ENCODE results near the gene EHBP1L1. TPM values are rescaled to one million over a fixed set of nuclear protein-coding genes. Genes with fewer than 3 reads are reported as not detected.

Gene EHBP1L1
- total RNA-seq, 2 experiments from 2014 or later, result 59.7 to 71.6 TPM

GRCh38 chr11:65584723-65585171 is 8.9 kb downstream of the EHBP1L1 start:
- Histone ChIP-seq H2AFZ (ENCODE audit: low read length) (no peak overlapping the region), H3K9me3 (ENCODE audit: low read length) (no peaks in the 10 kb centered on the region), H3K4me1 (ENCODE audit: insufficient read depth, low read length, poor library complexity, severe bottlenecking) (peaks cover 33% of the 10 kb centered on the region), H3K27ac (ENCODE audit: low read depth, low read length, poor library complexity, severe bottlenecking) (no peak overlapping the region), H3K36me3 (ENCODE audit: insufficient read depth, low read length) (peaks cover 35% of the 10 kb centered on the region), H3K4me2 (ENCODE audit: low read length) (no peak overlapping the region), H3K79me2 (ENCODE audit: insufficient read depth, low read depth, low read length) (no peaks in the 10 kb centered on the region), H4K20me1 (ENCODE audit: insufficient read depth, low read length) (no peaks in the 10 kb centered on the region), H3K4me3 (ENCODE audit: low read depth, low read length, poor library complexity, severe bottlenecking) (no peak overlapping the region), H3K9me2 (ENCODE audit: insufficient read depth, low read length) (no peaks in the 10 kb centered on the region)
- intact Hi-C loops (cut with micrococcal nuclease; ENCODE audit: unreplicated experiment), result no loop called here
- no TSS peak for BruUV-seq (replicated peaks)
- TF ChIP-seq CTCF (conservative IDR thresholded peaks at IDR 0.05; ENCODE audit: low read length), result no peak
- no peak for TF ChIP-seq EZH2phosphoT487 (IDR thresholded peaks at IDR 0.05; ENCODE audit: borderline replicate concordance, low read depth, low read length)
- ChIA-PET CTCF (ENCODE audit: unreplicated experiment) (no interaction called here), POLR2A (no interaction called here)
- no peak for DNase-seq (ENCODE audit: low spot score)

GRCh38 chr11:65585396-65586246 is 9.8 kb downstream of the EHBP1L1 start:
- Histone ChIP-seq H4K20me1 (ENCODE audit: insufficient read depth, low read length) (no peaks in the 10 kb centered on the region), H3K79me2 (ENCODE audit: insufficient read depth, low read depth, low read length) (no peaks in the 10 kb centered on the region), H3K4me3 (ENCODE audit: low read depth, low read length, poor library complexity, severe bottlenecking) (no peak overlapping the region), H3K4me2 (ENCODE audit: low read length) (no peak overlapping the region), H2AFZ (ENCODE audit: low read length) (no peak overlapping the region), H3K27ac (ENCODE audit: low read depth, low read length, poor library complexity, severe bottlenecking) (no peak overlapping the region), H3K9me2 (ENCODE audit: insufficient read depth, low read length) (no peaks in the 10 kb centered on the region), H3K9me3 (ENCODE audit: low read length) (no peaks in the 10 kb centered on the region), H3K4me1 (ENCODE audit: insufficient read depth, low read length, poor library complexity, severe bottlenecking) (peaks cover 36% of the 10 kb centered on the region), H3K36me3 (ENCODE audit: insufficient read depth, low read length) (peaks cover 32% of the 10 kb centered on the region)
- no peak for DNase-seq (ENCODE audit: low spot score)
- intact Hi-C loops (cut with micrococcal nuclease; ENCODE audit: unreplicated experiment), result no loop called here
- TF ChIP-seq EZH2phosphoT487 (IDR thresholded peaks at IDR 0.05; ENCODE audit: borderline replicate concordance, low read depth, low read length) (no peak), CTCF (conservative IDR thresholded peaks at IDR 0.05; ENCODE audit: low read length) (no peak)
- BruUV-seq (replicated peaks), result no TSS peak
- ChIA-PET CTCF (ENCODE audit: unreplicated experiment) (no interaction called here), POLR2A (no interaction called here)

- H2AFZ ChIP-seq (ENCODE audit: low read length), result no peak overlapping the region
- intact Hi-C loops (cut with micrococcal nuclease; ENCODE audit: unreplicated experiment), result no loop called here
- CTCF ChIA-PET (ENCODE audit: unreplicated experiment), result no interaction called here
- H3K4me1 ChIP-seq (ENCODE audit: insufficient read depth, low read length, poor library complexity, severe bottlenecking), result peaks cover 36% of the 10 kb centered on the region
- no peaks in the 10 kb centered on the region for H4K20me1 ChIP-seq (ENCODE audit: insufficient read depth, low read length)
- no peaks in the 10 kb centered on the region for H3K9me2 ChIP-seq (ENCODE audit: insufficient read depth, low read length)
- BruUV-seq (replicated peaks), result no TSS peak
- H3K27ac ChIP-seq (ENCODE audit: low read depth, low read length, poor library complexity, severe bottlenecking), result no peak overlapping the region
- TF ChIP-seq CTCF (conservative IDR thresholded peaks at IDR 0.05; ENCODE audit: low read length) (no peak), EZH2phosphoT487 (IDR thresholded peaks at IDR 0.05; ENCODE audit: borderline replicate concordance, low read depth, low read length) (no peak)
- POLR2A ChIA-PET, result interaction anchor here (0.6 kb wide), 1 partner anchor 17 kb away, joined by 4 read pairs; no protein-coding TSS in a partner anchor
- H3K4me3 ChIP-seq (ENCODE audit: low read depth, low read length, poor library complexity, severe bottlenecking), result no peak overlapping the region
- H3K79me2 ChIP-seq (ENCODE audit: insufficient read depth, low read depth, low read length), result no peaks in the 10 kb centered on the region
- H3K4me2 ChIP-seq (ENCODE audit: low read length), result no peak overlapping the region
- no peaks in the 10 kb centered on the region for H3K9me3 ChIP-seq (ENCODE audit: low read length)
- peaks cover 27% of the 10 kb centered on the region; the same call in 1 of the 2 replicates for H3K36me3 ChIP-seq (ENCODE audit: insufficient read depth, low read length)
- DNase-seq (ENCODE audit: low spot score), result no peak
These were observed 10.4 kb downstream of the EHBP1L1 start for GRCh38 chr11:65586247-65586630.

Measured in OCI-LY7 (cell line).